ENCODE measurements around the gene ELMOD1.

Gene ELMOD1

DNA sequence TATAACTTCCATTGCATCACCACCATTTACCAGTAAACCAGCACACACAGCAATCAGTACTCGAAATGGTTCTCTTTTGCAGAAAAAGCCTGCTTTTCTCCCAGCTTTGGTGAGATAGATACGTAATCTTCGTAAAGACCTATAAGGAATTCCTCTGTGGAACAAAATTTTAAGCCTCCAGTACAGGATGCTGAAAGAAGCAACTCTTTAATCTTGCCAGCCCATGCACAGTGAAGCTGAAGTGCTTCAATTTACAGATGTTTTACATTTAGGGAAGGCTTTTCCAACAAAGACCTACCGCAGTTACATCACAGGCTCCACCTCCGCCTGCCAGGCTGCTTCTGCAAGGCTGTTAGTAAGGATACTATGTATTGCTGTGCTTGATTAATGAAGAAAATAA lies 1.9 kb downstream of the ELMOD1 start:
- Histone ChIP-seq H3K9me3 (ENCODE audit: low read length) (no peaks in the 10 kb centered on the region), H3K36me3 (ENCODE audit: insufficient read depth, low read length) (no peaks in the 10 kb centered on the region), H2AFZ (ENCODE audit: low read depth, low read length) (no peak overlapping the region), H3K4me3 (ENCODE audit: low read length) (peak overlapping the region; percentile 76), H3K27me3 (ENCODE audit: insufficient read depth, low read length) (peaks cover 16% of the 10 kb centered on the region), H3K4me1 (ENCODE audit: insufficient read depth, low read length) (peaks cover 37% of the 10 kb centered on the region)

DNA sequence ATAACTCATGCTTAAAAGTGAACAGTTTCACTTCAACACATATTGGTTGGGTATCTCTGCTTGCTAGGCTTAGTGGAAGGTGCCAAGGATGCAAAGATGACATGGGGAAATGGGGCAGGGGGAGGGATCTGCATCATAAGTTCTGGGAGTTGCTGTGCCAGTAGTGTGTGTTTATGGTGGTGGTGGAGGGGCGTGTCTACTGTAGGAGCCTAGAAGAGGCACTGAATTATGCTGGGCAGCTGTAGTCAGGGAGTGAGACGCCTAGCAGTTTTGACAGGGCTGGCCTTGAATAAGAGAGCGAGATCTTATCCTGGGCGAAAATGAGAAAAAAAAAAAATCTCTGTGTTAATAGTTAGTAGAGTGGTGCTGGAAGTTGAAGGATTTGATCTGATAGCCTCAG lies 3.0 kb downstream of the ELMOD1 start:
- Histone ChIP-seq H2AFZ (ENCODE audit: low read depth, low read length) (no peak overlapping the region), H3K36me3 (ENCODE audit: insufficient read depth, low read length) (no peaks in the 10 kb centered on the region), H3K9me3 (ENCODE audit: low read length) (no peaks in the 10 kb centered on the region), H3K4me3 (ENCODE audit: low read length) (no peak overlapping the region), H3K4me1 (ENCODE audit: insufficient read depth, low read length) (peaks cover 37% of the 10 kb centered on the region), H3K27me3 (ENCODE audit: insufficient read depth, low read length) (peaks cover 8% of the 10 kb centered on the region)

DNA sequence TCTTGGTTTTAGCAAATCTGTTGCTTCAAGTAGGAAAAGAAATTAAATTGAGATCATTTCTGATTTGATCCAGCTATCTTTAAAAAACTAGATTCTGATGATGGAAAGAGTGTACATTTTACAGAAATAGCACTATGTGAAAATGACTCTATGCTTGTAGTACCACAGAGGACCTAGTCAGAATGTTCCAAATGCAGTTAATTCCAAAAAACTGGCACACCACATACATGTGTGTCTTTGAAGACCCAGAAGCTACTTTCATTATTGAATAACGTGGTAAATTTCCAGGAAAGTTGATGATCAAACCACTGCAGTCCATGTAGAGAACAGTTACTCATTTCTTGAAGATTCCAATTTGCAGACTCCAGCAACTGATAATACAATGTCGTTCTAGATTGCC lies 3.8 kb downstream of the ELMOD1 start:
- H3K36me3 ChIP-seq (ENCODE audit: insufficient read depth, low read length): no peaks in the 10 kb centered on the region
- H2AFZ ChIP-seq (ENCODE audit: low read depth, low read length): no peak overlapping the region
- no peak overlapping the region for H3K4me3 ChIP-seq (ENCODE audit: low read length)
- H3K27me3 ChIP-seq (ENCODE audit: insufficient read depth, low read length): peaks cover 3% of the 10 kb centered on the region
- H3K9me3 ChIP-seq (ENCODE audit: low read length): no peaks in the 10 kb centered on the region
- peaks cover 37% of the 10 kb centered on the region for H3K4me1 ChIP-seq (ENCODE audit: insufficient read depth, low read length)

DNA sequence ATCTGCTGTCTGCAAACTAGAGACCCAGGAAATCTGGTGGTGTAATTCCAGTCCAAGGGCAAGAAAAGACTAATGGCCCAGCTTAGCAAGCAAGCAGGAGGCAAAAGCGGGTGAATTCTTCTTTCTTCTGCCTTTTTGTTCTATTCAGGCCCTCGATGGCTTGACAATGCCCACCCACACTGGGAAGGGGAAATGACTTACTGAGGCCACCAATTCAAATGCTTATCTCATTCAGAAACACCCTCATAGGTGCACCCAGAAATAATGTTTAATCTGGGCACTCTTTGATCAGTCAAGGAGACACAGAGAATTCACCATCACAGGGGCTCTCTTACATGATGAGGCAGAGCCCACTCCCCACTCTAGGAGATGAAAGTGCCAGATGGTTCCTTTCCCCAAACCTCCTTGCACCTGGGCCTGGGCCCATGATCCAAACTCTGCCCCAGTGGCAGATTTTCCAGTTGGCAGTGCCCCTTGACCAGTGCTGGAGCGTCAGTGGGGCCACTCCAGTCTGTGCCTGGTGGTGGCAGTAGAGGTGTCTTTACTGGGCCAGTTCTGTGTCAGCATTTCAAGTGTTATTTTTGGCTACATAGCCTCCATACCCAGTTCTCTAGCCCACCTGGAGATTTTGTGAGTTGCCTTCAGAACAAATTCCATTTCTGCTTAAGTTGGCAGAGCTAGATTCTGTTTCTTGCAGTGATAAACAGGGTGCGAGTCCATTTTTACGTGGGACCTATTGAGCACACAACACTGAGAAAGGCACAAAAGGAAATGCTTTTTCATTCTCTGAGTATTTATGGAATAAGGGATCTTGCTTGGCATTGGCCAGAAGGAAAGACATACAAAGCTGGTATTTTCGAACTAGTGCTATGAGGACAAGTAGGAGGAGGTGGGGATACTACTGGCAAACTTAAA lies 7.5 kb downstream of the ELMOD1 start:
- no peak overlapping the region for H2AFZ ChIP-seq (ENCODE audit: low read depth, low read length)
- H3K4me1 ChIP-seq (ENCODE audit: insufficient read depth, low read length): peaks cover 11% of the 10 kb centered on the region
- H3K36me3 ChIP-seq (ENCODE audit: insufficient read depth, low read length): no peaks in the 10 kb centered on the region
- no peak overlapping the region for H3K4me3 ChIP-seq (ENCODE audit: low read length)
- H3K27me3 ChIP-seq (ENCODE audit: insufficient read depth, low read length): no peaks in the 10 kb centered on the region
- no peaks in the 10 kb centered on the region for H3K9me3 ChIP-seq (ENCODE audit: low read length)

DNA sequence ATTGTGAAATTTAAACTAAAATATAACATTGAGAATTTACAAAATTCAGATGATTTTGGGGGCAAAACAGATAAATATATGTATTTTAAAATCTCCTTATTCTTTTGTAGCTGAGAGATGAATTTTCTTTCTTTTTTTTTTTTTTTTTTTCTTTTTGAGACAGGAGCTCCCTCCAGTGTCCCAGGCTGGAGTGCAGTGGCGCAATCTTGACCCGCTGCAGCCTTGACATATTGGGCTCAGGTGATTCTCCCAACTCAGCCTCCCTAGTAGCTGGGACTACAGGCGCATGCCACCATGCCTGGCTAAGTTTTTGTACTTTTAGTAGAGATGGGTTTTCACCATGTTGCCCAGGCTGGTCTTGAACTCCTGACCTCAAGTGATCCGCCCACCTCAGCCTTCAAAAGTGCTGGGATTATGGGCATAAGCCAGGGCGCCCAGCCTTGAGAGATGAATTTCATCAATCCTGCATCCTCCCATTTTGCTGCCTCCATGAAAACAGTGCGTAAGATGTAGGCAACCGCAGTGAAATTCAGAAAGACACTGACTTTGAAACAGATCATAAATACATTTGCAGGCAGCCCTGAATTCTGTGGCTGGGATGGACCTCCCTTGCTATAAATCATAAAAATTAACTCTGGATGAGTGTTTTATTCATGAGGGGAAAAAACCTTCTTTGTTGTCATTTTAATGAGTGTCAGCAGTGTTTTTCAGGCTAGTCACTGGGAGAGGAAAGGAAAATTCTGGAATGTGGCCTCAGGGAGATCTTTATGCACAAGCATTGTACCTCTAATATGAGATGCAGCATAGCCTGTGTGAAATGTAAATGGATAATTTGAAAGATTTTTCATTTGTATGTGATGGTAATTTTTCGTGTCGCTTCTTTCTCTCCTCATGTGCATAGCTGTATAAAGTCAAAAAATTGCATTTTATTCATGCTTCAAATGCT lies 14.4 kb downstream of the ELMOD1 start:
- peaks cover 24% of the 10 kb centered on the region for H3K4me1 ChIP-seq (ENCODE audit: insufficient read depth, low read length)
- no peaks in the 10 kb centered on the region for H3K27me3 ChIP-seq (ENCODE audit: insufficient read depth, low read length)
- H3K9me3 ChIP-seq (ENCODE audit: low read length): no peaks in the 10 kb centered on the region
- H2AFZ ChIP-seq (ENCODE audit: low read depth, low read length): no peak overlapping the region
- no peaks in the 10 kb centered on the region for H3K36me3 ChIP-seq (ENCODE audit: insufficient read depth, low read length)
- no peak overlapping the region for H3K4me3 ChIP-seq (ENCODE audit: low read length)

DNA sequence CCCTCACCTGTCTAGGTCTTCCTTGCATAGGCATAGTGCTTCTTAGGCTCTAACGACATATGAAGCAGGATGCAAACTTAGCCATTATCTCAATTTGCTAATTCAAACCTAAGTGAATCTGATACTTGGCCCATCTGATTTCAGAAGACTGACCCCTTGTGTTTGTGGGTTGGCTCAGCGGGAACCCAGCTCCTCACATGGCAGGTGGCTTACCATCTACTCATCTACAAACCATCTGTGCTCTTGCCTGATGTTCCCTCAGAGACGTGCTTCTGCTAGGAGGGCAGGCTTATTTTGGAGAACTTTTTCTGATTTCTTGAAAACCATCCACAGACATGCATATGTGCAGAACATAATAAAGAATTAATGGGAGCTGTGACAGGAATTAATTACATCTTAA lies 15.2 kb downstream of the ELMOD1 start:
- no peaks in the 10 kb centered on the region for H3K9me3 ChIP-seq (ENCODE audit: low read length)
- no peak overlapping the region for H2AFZ ChIP-seq (ENCODE audit: low read depth, low read length)
- no peak overlapping the region for H3K4me3 ChIP-seq (ENCODE audit: low read length)
- H3K4me1 ChIP-seq (ENCODE audit: insufficient read depth, low read length): peaks cover 24% of the 10 kb centered on the region
- H3K27me3 ChIP-seq (ENCODE audit: insufficient read depth, low read length): no peaks in the 10 kb centered on the region
- no peaks in the 10 kb centered on the region for H3K36me3 ChIP-seq (ENCODE audit: insufficient read depth, low read length)

DNA sequence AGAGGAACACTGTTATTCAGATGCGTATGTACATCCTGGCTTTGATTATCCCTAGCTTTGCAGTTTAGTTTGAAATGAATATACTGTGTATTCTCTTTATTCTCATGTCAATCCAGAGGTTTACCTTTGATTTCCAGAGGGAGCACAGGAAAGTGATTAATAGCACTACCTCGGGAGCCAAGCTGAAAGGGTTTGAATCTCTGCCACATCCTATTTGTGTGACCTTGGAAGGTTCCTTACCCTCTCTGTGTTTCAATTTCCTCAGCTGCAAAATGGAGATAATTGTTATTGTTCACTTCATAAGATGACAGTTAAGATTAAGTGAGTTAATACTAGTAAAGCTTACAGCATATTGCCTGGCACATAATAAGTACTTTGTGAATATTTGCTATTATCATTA lies 17.9 kb downstream of the ELMOD1 start:
- H2AFZ ChIP-seq (ENCODE audit: low read depth, low read length): no peak overlapping the region
- no peak overlapping the region for H3K4me3 ChIP-seq (ENCODE audit: low read length)
- H3K36me3 ChIP-seq (ENCODE audit: insufficient read depth, low read length): no peaks in the 10 kb centered on the region
- peaks cover 24% of the 10 kb centered on the region for H3K4me1 ChIP-seq (ENCODE audit: insufficient read depth, low read length)
- H3K27me3 ChIP-seq (ENCODE audit: insufficient read depth, low read length): no peaks in the 10 kb centered on the region
- no peaks in the 10 kb centered on the region for H3K9me3 ChIP-seq (ENCODE audit: low read length)

DNA sequence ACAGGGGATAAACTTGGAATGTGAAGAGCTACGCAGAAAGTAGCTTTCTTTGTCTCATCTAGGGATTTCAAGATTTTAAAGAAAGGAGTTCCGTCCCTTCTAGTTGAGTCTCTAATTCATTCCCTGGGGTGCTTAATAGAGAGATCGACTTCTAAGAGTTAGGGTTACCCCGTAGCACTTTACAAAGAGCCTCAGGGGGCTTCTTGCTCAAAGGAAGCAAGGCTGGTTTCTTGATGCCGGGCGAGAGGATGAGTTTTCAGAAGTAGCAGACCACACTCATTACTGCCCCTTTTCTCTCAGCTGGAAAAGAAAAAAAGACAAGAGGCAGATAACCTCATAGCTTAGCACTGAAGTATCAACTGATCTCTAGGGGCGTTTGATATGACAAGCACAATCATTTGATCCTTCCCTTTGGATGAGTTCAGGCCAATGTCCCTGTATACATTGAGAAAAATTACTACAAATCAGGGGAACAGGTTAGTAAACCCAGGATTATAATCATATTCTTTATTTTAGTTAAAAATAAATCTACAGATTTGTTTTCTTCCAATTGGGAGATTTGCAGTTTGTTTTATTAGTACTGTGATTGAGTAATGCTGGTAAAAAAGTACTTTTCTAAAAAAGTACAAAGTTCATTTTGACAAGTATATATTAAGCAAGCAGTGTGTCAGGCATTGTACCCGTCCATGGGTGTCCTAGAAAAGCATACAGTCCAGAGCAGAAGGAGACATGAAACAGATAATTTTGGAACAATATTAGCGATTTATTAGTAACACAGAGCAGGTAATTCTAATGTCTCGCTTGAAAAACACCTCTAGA lies 18.7 kb downstream of the ELMOD1 start:
- peak overlapping the region; percentile 13 for H3K4me3 ChIP-seq (ENCODE audit: low read length)
- no peaks in the 10 kb centered on the region for H3K27me3 ChIP-seq (ENCODE audit: insufficient read depth, low read length)
- no peak overlapping the region for H2AFZ ChIP-seq (ENCODE audit: low read depth, low read length)
- peaks cover 24% of the 10 kb centered on the region for H3K4me1 ChIP-seq (ENCODE audit: insufficient read depth, low read length)
- no peaks in the 10 kb centered on the region for H3K9me3 ChIP-seq (ENCODE audit: low read length)
- no peaks in the 10 kb centered on the region for H3K36me3 ChIP-seq (ENCODE audit: insufficient read depth, low read length)

DNA sequence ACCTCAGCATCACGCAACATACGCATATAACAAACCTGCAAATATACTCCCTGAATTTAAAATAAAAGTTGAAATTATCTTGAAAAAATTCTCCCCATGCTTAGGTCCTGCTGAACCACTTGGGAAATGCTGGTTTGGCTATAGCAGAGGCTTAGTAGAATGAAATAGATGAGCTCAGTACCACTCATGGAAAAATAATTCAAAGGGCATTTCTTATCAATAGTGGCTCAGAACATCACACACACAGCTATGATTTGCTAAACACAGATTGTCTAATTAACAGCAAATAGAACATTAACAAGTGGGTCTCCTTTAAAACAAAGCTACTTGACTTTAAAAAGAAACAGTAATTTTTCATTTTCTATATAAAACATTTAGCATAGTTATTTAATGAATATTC lies 21.5 kb downstream of the ELMOD1 start:
- Histone ChIP-seq H3K27me3 (ENCODE audit: insufficient read depth, low read length) (no peaks in the 10 kb centered on the region), H3K36me3 (ENCODE audit: insufficient read depth, low read length) (no peaks in the 10 kb centered on the region), H2AFZ (ENCODE audit: low read depth, low read length) (no peak overlapping the region), H3K4me3 (ENCODE audit: low read length) (no peak overlapping the region), H3K4me1 (ENCODE audit: insufficient read depth, low read length) (peaks cover 15% of the 10 kb centered on the region), H3K9me3 (ENCODE audit: low read length) (no peaks in the 10 kb centered on the region)

DNA sequence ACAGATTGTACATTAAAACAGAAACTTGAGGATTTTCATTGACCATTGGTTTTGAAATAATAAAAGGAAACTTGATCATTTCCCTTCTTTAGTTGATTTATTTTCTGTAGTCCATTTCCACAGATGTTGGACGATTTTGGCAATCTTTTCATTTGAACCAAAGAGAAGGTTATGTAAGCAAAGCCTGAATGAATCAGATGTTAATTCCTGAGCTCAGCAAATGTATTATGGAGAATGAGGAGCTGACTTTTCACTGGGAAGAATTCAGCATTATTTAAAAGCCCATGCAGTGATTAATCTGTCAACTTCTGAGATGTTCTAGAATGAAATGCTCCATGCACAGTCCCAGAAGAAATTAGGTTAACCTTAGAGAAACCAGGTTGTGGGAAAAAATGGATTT lies 29.0 kb downstream of the ELMOD1 start:
- Histone ChIP-seq H3K9me3 (ENCODE audit: low read length) (no peaks in the 10 kb centered on the region), H3K4me3 (ENCODE audit: low read length) (no peak overlapping the region), H3K36me3 (ENCODE audit: insufficient read depth, low read length) (peaks cover 2% of the 10 kb centered on the region), H2AFZ (ENCODE audit: low read depth, low read length) (no peak overlapping the region), H3K4me1 (ENCODE audit: insufficient read depth, low read length) (no peaks in the 10 kb centered on the region), H3K27me3 (ENCODE audit: insufficient read depth, low read length) (no peaks in the 10 kb centered on the region)

DNA sequence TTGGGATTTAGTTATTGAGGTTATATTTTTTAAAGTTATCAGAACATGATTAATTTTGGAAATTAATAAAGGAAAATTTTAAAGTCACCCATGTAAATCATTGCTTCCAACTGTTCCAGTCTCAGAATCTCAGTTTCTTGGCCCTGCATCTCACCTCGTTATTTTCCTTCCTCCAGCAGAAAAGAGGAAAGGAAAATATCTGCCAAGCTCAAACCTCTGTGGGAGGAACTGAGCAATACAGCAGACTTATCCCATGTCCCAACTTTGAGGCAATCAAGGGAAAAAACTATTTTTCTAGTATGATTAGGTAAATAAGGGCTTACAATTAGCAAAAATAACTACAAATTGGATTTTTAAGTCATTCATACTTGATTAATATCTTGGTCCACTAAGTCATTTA lies 30.1 kb downstream of the ELMOD1 start:
- Histone ChIP-seq H3K36me3 (ENCODE audit: insufficient read depth, low read length) (peaks cover 2% of the 10 kb centered on the region), H3K27me3 (ENCODE audit: insufficient read depth, low read length) (no peaks in the 10 kb centered on the region), H3K4me3 (ENCODE audit: low read length) (no peak overlapping the region), H3K4me1 (ENCODE audit: insufficient read depth, low read length) (peaks cover 2% of the 10 kb centered on the region), H3K9me3 (ENCODE audit: low read length) (no peaks in the 10 kb centered on the region), H2AFZ (ENCODE audit: low read depth, low read length) (no peak overlapping the region)

DNA sequence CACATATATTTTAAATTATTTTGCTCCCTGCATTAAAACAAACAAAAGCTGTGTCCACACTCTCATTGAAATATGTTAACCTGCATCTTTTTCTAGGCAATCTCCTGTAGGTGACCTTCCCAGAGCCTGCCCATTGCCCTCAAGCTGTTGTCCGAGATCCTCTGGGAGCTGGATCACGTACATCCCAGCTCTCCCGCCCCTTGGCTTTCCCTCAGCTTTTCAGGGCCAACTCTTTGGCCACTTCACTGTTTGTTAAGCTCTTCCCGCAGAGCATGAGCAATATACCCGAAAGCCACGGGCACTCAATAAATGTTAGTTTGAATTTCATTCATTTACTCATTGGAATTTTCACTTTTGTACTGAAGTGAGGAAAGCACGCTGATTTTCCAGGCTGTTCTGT lies 32.2 kb downstream of the ELMOD1 start:
- no peaks in the 10 kb centered on the region for H3K27me3 ChIP-seq (ENCODE audit: insufficient read depth, low read length)
- H3K36me3 ChIP-seq (ENCODE audit: insufficient read depth, low read length): peaks cover under 1% of the 10 kb centered on the region
- no peaks in the 10 kb centered on the region for H3K9me3 ChIP-seq (ENCODE audit: low read length)

More for the DNA sequence above, 32.2 kb downstream of the ELMOD1 start:
- H2AFZ ChIP-seq (ENCODE audit: low read depth, low read length): no peak overlapping the region
- H3K4me1 ChIP-seq (ENCODE audit: insufficient read depth, low read length): peaks cover 2% of the 10 kb centered on the region
- H3K4me3 ChIP-seq (ENCODE audit: low read length): no peak overlapping the region
